OCI-M2 (cell line): ENCODE data around the gene DNM2.
A peak's percentile ranks its signal among the peaks of the same experiment; 100 is the strongest.
"Not testable (repeated sequence)": the region's sequence is repeated elsewhere in the genome, so short reads cannot be mapped to it uniquely, and the experiment has no call there.

Experiments
- DNase-seq: peaks from one replicate; lab custom pipeline; 2025; ENCODE audit not compliant: unreplicated experiment; lab: John Stamatoyannopoulos, UW

The DNM2 gene

DNA sequence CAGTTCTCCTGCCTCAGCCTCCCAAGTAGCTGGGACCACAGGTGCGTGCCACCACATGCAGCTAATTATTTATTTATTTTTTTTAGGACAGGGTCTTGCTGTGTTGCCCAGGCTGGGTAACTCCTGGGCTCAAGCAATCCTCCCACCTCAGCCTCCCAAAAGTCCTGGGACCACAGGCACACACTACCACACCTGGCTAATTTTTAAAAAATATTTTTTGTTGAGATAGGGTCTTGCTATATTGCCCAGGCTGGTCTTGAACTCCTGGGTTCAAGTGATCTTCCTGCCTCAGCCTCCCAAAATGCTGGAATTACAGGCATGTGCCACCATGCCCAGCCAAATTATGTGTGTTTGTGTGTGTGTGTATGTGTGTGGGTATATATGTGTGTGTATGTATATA is 139.0 kb downstream of the DNM2 start:
- DNase-seq = not testable (repeated sequence)

DNA sequence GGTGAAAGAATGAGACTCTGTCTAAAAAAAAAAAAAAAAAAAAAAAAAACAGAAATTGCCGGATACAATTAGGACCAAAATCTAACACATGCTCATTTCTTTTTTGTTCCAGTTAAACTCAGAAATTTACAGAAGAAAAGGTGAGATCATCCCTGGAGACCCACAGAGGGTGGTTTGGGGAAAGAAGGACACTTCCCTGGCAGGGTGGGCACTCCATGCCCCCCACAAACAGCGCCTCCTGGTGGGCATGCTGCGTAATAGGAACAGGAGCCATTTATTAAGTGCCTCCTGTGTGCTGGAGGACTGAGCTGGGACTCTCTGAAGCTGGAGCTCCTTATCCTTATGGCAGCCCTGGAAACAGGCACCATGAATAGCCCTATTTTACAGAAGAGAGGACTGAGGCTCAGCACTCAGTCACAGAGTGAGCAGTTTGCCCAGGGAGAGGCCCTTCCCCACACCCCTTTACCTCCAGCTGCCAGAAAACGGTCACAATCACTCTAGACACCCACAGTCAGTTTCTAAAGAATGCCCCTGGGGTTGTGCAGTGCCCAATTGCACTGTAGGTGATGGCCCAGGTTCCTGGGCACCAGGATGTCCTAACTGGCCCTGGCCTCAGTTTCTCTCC is 140.4 kb downstream of the DNM2 start:
- no peak for DNase-seq

- no peak for DNase-seq
Measured at GRCh38 chr19:10861103-10861651, 143.3 kb downstream of the DNM2 start.

- no peak for DNase-seq
Measured at GRCh38 chr19:10862561-10863106, 144.8 kb downstream of the DNM2 start.

DNA sequence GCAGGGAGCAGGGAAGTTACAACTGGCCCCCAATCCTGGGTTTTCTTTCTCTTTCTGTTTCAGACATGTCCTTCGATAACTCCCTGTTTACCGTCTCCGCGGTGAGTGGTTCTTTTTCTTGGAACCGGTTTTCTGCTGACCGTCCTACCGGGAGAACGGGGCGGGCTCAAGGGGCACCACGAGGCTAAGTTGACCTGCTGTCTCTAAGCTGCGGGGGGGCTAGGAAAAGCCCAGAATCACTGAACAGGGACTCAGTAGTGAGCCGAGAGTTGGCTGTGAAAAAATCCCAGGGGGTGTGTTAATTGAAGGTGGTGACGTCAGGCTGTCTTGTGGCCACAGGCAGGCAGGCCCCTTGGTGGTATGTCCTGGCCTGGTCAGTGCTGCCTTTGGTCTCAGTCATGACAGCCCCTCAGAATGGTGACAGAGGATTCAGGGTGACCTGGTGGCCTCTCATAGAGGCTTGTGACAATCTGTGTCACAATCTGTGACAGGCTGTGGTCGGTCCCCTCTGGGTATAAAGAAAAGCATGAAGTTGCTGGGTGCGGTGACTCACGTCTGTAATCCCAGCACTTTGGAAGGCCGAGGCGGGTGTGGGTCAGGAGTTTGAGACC is 145.3 kb downstream of the DNM2 start:
- no peak for DNase-seq

GRCh38 chr19:10864538-10864899 is 146.6 kb downstream of the DNM2 start:
- DNase-seq = peak; percentile 99

DNA sequence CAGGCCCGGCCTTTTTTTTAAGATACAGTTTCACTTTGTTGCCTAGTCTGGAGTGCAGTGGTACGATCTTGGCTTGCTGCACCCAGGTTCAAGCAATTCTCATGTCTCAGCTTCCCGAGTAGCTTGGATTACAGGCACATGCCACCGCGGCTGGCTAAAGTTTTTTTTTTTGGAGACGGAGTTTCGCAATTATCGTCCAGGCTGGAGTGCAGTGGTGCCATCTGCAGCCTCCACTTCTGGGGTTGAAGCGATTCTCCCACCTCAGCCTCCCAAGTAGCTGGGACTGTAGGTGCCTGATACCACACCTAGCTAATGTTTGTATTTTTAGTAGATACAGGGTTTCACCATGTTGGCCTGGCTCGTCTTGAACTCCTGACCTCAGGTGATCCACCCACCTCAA is 148.6 kb downstream of the DNM2 start:
- DNase-seq = no peak

- no peak for DNase-seq
Measured at GRCh38 chr19:10868872-10869547, 151.1 kb downstream of the DNM2 start.

DNA sequence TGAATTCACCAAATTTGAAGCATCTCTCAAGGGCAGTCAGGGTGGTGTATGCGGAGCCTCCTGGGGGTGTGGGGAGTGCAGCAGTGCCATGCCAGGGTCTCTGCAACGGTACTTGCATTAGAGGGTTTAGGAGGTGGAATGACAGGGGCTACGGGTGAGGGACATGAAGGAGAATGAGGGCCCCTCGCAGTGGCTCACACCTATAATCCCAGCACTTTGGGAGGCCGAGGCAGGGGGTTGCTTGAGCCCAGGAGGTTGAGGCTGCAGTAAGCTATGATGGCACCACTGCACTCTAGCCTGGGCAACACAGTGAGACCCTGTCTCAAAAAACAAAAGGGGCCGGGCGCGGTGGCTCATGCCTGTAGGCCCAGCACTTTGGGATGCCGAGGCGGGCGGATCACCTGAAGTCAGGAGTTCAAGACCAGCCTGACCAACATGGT is 152.0 kb downstream of the DNM2 start:
- not testable (repeated sequence) for DNase-seq

DNA sequence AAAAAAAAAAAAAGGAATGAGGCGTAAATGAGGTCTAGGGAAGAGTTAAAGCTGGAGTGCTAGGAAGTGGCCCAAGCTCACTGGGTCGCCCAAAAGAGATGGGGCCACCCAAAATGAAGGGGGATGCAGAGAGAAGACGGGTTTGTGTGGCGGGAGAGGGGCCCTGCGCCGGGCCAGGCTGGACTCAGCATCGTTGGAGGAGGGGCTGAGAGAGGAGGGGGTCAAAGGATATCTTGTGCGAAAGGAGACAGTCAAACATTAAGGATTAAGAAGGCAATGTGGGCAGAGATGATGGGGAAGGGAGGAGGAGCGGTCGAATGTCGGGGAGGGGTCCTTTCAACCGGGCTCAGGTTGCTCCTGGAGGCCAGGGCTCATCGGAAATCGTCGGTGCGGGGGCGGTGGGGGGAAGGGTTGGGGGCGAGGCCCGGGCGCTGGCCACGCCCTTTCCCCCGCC is 152.6 kb downstream of the DNM2 start:
- no peak for DNase-seq

- DNase-seq = peak; percentile 100
Measured at GRCh38 chr19:10870955-10871603, 153.2 kb downstream of the DNM2 start, which contains the start of gene CARM1. CARM1 (plus strand) TSS chr19:10871553; CDS start chr19:10871703, 150 bp downstream.

DNA sequence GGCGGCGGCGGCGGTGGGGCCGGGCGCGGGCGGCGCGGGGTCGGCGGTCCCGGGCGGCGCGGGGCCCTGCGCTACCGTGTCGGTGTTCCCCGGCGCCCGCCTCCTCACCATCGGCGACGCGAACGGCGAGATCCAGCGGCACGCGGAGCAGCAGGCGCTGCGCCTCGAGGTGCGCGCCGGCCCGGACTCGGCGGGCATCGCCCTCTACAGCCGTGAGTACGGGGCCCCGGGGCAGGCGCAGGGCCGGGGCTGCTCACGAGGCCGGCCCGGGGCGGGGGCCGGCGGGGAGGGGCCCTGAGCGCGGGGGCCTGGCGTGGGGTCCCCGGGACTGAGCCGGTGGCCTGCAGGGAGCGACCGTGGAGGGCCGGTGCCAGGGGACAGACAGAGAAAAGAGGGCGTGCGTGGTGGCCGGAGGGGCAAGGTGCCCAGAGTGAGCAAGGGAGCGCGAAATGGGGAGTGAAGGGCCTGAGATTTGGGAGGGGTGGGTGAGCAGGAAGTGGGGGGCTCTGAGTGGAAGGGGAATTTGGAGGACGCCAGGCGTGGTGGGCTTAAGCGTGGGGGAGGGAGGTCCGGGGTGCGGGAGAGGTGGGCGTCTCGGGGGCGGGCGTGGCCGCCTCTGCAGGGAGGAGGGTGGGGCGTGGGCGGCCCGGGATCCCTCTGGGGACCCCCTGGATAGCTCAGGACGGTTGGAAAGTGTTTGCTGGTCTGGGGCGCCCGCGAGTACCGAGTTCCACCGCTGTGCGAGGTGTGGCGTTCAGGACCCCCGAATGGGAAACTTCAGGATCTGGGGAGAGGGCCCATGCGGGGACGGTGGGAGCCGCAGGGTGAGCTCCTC is 154.0 kb downstream of the DNM2 start:
- no peak for DNase-seq

DNA sequence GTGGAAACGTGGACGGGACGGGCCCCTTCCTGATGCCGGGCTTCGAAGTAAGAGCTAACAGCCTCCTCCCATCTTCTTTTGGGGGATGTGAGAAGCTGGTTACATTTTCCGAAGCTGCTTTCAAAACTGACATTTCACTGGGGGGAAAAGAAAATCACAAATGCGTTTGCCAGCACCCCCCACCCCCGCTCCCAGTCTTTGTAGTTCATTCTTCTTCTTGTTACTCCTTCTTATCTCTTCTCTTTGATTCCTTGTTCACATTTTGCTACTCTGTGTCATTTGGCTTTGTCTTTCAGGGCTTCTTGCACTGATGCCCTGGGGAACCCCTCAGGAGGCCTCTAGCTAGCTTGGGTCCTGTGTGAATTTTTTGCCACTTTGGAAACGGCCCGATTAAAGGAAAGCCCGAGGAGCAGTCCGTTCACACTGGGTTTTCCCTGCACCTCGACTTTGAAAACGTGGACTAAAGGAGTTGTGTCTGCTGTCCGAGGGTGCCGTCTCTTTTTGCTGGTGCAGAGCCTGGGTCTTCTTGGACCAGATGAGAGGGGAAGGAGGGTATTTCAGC is 154.7 kb downstream of the DNM2 start:
- no peak for DNase-seq

- DNase-seq = no peak
Measured at GRCh38 chr19:10874024-10874423, 156.1 kb downstream of the DNM2 start.

DNA sequence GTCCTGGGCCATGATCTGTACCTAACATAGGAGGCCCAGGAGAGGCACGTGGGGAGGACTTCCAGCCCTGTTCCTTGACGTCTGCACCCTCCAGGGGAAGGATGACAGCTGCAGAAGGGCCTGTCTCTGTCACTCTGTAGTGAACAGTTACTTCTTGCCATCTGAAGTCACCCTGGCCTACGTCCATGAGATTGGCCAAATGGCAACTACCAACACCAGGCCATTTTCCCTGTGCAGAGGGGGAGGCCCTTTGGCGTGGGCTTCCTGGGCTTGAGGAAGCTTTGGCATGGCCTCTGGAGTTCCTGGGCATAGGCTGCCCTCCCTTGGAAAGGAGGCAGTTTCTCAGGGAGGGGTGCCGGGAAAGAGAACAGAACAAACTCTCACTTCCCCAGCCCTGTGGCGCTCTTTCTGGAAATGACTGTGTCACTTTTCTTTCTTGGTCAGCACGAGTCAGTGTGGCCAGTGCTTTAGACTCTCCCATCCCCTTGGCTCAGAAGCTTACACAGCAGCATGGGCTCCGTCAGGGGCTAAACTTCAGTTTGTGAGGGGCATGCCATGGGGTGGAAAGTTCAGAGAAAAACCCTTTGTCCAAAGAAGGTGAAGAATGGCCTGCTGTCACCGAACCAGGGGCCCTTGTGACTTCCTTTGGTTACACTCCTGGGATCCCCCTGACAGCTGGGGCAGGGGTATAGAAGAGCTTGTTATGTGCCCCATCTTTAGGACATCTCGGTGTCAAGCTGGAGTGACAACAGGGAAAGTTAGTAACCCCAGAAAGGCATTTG is 158.8 kb downstream of the DNM2 start:
- DNase-seq = no peak

DNA sequence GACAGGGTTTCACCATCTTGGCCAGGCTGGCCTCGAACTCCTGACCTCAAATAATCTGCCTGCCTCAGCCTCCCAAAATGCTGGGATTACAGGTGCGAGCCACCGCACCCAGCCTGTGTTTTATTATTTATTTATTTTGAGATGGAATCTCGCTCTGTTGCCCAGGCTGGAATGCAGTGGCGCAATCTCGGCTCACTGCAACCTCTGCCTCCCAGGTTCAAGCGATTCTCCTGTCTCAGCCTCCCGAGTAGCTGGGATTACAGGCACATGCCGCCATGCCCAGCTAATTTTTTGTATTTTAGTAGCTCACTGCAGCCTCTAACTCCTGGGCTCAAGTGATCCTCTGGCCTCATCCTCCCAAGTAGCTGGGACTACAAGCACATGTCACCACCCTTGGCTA is 159.7 kb downstream of the DNM2 start:
- not testable (repeated sequence) for DNase-seq

DNA sequence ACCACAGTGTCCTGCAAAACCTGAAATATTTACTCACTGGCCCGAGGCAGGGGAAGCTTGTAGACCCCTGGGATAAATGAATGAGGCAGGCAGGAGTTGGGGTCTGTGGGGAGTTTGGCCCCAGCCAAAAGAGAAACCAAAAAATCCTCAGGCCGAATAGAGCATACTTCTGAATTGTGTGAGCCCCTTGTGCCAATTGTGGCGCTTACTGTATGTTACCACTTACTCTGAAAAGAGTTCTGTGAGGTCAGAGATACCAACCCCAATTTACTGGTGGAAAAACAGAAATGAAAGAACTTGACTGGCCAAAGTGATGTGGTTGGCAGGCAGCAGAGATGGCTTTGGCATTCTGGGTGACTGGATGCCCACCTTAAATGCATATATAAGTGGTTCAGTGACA is 160.4 kb downstream of the DNM2 start:
- no peak for DNase-seq
